ENCODE measurements around the gene SCAMP4.

Gene SCAMP4

GRCh38 chr19:1938071-1938470 lies 32.9 kb downstream of the SCAMP4 start:
- no peak for DNase-seq (ENCODE audit: low read depth)

GRCh38 chr19:1941146-1942077 lies 36.2 kb downstream of the SCAMP4 start, which contains the start of gene CSNK1G2:
Gene CSNK1G2 (plus strand): TSS chr19:1941172. CDS start chr19:1969773, 28,601 bp downstream.
- DNase-seq (ENCODE audit: low read depth), result no peak

GRCh38 chr19:1942078-1942933 lies 37.1 kb downstream of the SCAMP4 start:
- peak; percentile 50 for DNase-seq (ENCODE audit: low read depth)

GRCh38 chr19:1942934-1943555 lies 37.8 kb downstream of the SCAMP4 start:
- DNase-seq (ENCODE audit: low read depth), result no peak

GRCh38 chr19:1943661-1944087 lies 38.5 kb downstream of the SCAMP4 start:
- DNase-seq (ENCODE audit: low read depth), result no peak

- DNase-seq (ENCODE audit: low read depth), result no peak
Measured at GRCh38 chr19:1944088-1944915, 39.1 kb downstream of the SCAMP4 start.

GRCh38 chr19:1944916-1945561 lies 39.8 kb downstream of the SCAMP4 start:
- DNase-seq (ENCODE audit: low read depth), result no peak

GRCh38 chr19:1945899-1946298 lies 40.7 kb downstream of the SCAMP4 start:
- DNase-seq (ENCODE audit: low read depth), result no peak

GRCh38 chr19:1947651-1948209 lies 42.5 kb downstream of the SCAMP4 start:
- DNase-seq (ENCODE audit: low read depth), result no peak

GRCh38 chr19:1949304-1950101 lies 44.3 kb downstream of the SCAMP4 start:
- DNase-seq (ENCODE audit: low read depth), result no peak

- DNase-seq (ENCODE audit: low read depth), result no peak
Measured at GRCh38 chr19:1950640-1951039, 45.4 kb downstream of the SCAMP4 start.

- no peak for DNase-seq (ENCODE audit: low read depth)
Measured at GRCh38 chr19:1952635-1953034, 47.4 kb downstream of the SCAMP4 start.

- no peak for DNase-seq (ENCODE audit: low read depth)
Measured at GRCh38 chr19:1953037-1953436, 47.8 kb downstream of the SCAMP4 start.

GRCh38 chr19:1953441-1954094 lies 48.4 kb downstream of the SCAMP4 start:
- no peak for DNase-seq (ENCODE audit: low read depth)

GRCh38 chr19:1954532-1954933 lies 49.3 kb downstream of the SCAMP4 start:
- DNase-seq (ENCODE audit: low read depth), result no peak

GRCh38 chr19:1955171-1956121 lies 50.2 kb downstream of the SCAMP4 start:
- DNase-seq (ENCODE audit: low read depth), result no peak

- DNase-seq (ENCODE audit: low read depth), result no peak
Measured at GRCh38 chr19:1956122-1956494, 50.9 kb downstream of the SCAMP4 start.

All from stimulated activated CD8-positive, alpha-beta memory T cell treated with anti-CD3 and anti-CD28 coated beads, Interleukin-7, amount 100 ng/mL, for 24 hours (primary cell).